K562 (cell line): ENCODE measurements around the gene RBM28. TPM values are rescaled to one million over a fixed set of nuclear protein-coding genes. Genes with fewer than 3 reads are reported as not detected.

ENCODE experiments used
- ATF2 ChIP-seq: sonication (generic); formaldehyde crosslinking; IDR thresholded peaks from 2 replicates; pipeline ENCODE4 v1.8.1; 2022; ENCODE audit warnings: missing genetic modification reagents
- ATF7 ChIP-seq: fragments of 450-650 bp; IDR thresholded peaks from 2 replicates; pipeline ENCODE4 v1.7.1; 2014; ENCODE audit warnings: mild to moderate bottlenecking, moderate library complexity
- CCAR2 ChIP-seq: fragments of 200-400 bp; formaldehyde crosslinking; IDR thresholded peaks from 2 replicates; pipeline ENCODE4 v1.6.1; 2017; ENCODE audit warnings: mild to moderate bottlenecking, low read depth, low read length
- CTBP1 ChIP-seq: fragments of 450-650 bp; IDR thresholded peaks from 2 replicates; pipeline ENCODE4 v1.6.1; 2016; ENCODE audit warnings: borderline replicate concordance
- ELF1 ChIP-seq: fragments of 200-800 bp; sonication (Bioruptor generic); IDR thresholded peaks from 2 replicates; pipeline ENCODE4 v1.6.1; 2016; ENCODE audit warnings: missing genetic modification characterization, missing compliant biosample characterization
- ETV5 ChIP-seq: sonication (generic); formaldehyde crosslinking; IDR thresholded peaks from 2 replicates; pipeline ENCODE4 v1.4.0; 2020; ENCODE audit warnings: low read depth, mild to moderate bottlenecking, missing genetic modification reagents
- HES1 ChIP-seq: fragments of 450-650 bp; IDR thresholded peaks from 2 replicates; pipeline ENCODE4 v1.6.1; 2016; ENCODE audit warnings: low read depth, mild to moderate bottlenecking, moderate library complexity
- KLF16 ChIP-seq: IDR thresholded peaks from 2 replicates; pipeline ENCODE4 v1.6.1; 2016; ENCODE audit warnings: antibody characterized with exemption
- MAZ ChIP-seq, 2 experiments: fragments of 450-650 bp in 1 of 2; sonication (generic) in 1 of 2; formaldehyde crosslinking; IDR thresholded peaks in 1 of 2; conservative IDR thresholded peaks in 1 of 2; 2 replicates each; pipeline versions ENCODE4 v1.4.0 to v1.5.0; 2020; ENCODE audit warnings: mild to moderate bottlenecking in 1 of 2, missing genetic modification reagents in 1 of 2
- MED1 ChIP-seq: sonication (generic); formaldehyde crosslinking; IDR thresholded peaks from 2 replicates; pipeline ENCODE4 v1.8.1; 2023; ENCODE audit warnings: missing genetic modification reagents, borderline replicate concordance
- MEF2D ChIP-seq: conservative IDR thresholded peaks from 2 replicates; pipeline ENCODE4 v1.6.1; 2016; ENCODE audit warnings: low read depth, missing genetic modification characterization, missing compliant biosample characterization
- MYNN ChIP-seq, 2 experiments: sonication (generic); formaldehyde crosslinking in 1 of 2; IDR thresholded peaks; 2 replicates each; pipeline versions ENCODE4 v1.5.0 to v1.6.1; 2016 to 2020; ENCODE audit warnings: antibody characterized with exemption in 1 of 2, missing genetic modification reagents in 1 of 2
- NFE2L1 ChIP-seq: fragments of 450-650 bp; IDR thresholded peaks from 2 replicates; pipeline ENCODE4 v1.6.1; 2016; ENCODE audit warnings: missing genetic modification characterization, low read depth, mild to moderate bottlenecking, missing compliant biosample characterization, moderate library complexity, borderline replicate concordance
- RBBP5 ChIP-seq: fragments of 200-600 bp; sonication (generic); IDR thresholded peaks from 2 replicates; pipeline ENCODE4 v1.6.1; 2012; ENCODE audit warnings: borderline replicate concordance, mild to moderate bottlenecking, low read length, control low read depth, inconsistent platforms; ENCODE audit not compliant: insufficient read depth, poor library complexity, severe bottlenecking
- RFX5 ChIP-seq: IDR thresholded peaks from 2 replicates; pipeline ENCODE4 v1.6.1; 2011; ENCODE audit warnings: low read depth, mild to moderate bottlenecking, improper control_type of control experiment, low read length
- SOX6 ChIP-seq: fragments of 450-650 bp; IDR thresholded peaks from 2 replicates; pipeline ENCODE4 v1.6.1; 2014; ENCODE audit warnings: mild to moderate bottlenecking
- SPI1 ChIP-seq: IDR thresholded peaks from 2 replicates; pipeline ENCODE4 v1.6.1; 2011; ENCODE audit warnings: low read depth, low read length, control low read depth, borderline replicate concordance
- TSC22D4 ChIP-seq: fragments of 450-650 bp; IDR thresholded peaks from 2 replicates; pipeline ENCODE4 v1.6.1; 2016; ENCODE audit warnings: missing genetic modification characterization, missing biosample characterization, control low read depth
- XRCC4 ChIP-seq: IDR thresholded peaks from one replicate; pipeline ENCODE4 v1.6.1; 2011; ENCODE audit not compliant: insufficient read depth, insufficient read length; ENCODE audit errors: extremely low read depth
- ZBTB33 ChIP-seq: sonication (generic); formaldehyde crosslinking; IDR thresholded peaks from 2 replicates; pipeline ENCODE4 v1.8.1; 2023; ENCODE audit warnings: mild to moderate bottlenecking, missing genetic modification reagents
- ZBTB43 ChIP-seq: sonication (generic); formaldehyde crosslinking; IDR thresholded peaks from 2 replicates; pipeline ENCODE4 v1.8.0; 2023; ENCODE audit warnings: mild to moderate bottlenecking, missing genetic modification reagents
- ZBTB7A ChIP-seq: IDR thresholded peaks from 2 replicates; pipeline ENCODE4 v1.6.1; 2011; ENCODE audit warnings: low read depth, mild to moderate bottlenecking, low read length, moderate library complexity, borderline replicate concordance; ENCODE audit not compliant: control insufficient read depth
- ZEB2 ChIP-seq: fragments of 450-650 bp; IDR thresholded peaks from 2 replicates; pipeline ENCODE4 v1.6.1; 2016
- ZNF324 ChIP-seq: fragments of 250-450 bp; sonication (Bioruptor Pico); IDR thresholded peaks from 2 replicates; pipeline ENCODE4 v1.4.0; 2020; ENCODE audit warnings: mild to moderate bottlenecking
- ZNF41 ChIP-seq: fragments of 250-450 bp; sonication (Bioruptor Pico); conservative IDR thresholded peaks from 2 replicates; pipeline ENCODE4 v1.4.0; 2020; ENCODE audit warnings: mild to moderate bottlenecking
- polyA plus RNA-seq, 8 experiments: library from polyadenylated mRNA; depleted of rRNA in 4 of 8; stranded (reverse) in 5 of 8; unstranded in 3 of 8; fragments of >200 nt; fragmentation: Nextera tagmentation in 2 of 8; fragmentation: Illumina TruSeq in 1 of 8; extraction: Ambion mirVana in 2 of 8; extraction: Trizol in 1 of 8; gene quantifications; 2 replicates each; pipeline versions ENCODE4 v1.2.1 to v1.2.3, GENCODE V29; 2011 to 2014; ENCODE audit warnings: inconsistent platforms in 1 of 8, missing spikeins in 1 of 8
- total RNA-seq, 7 experiments: library from RNA; depleted of rRNA in 6 of 7; stranded (reverse); fragments of >200 nt in 6 of 7; fragmentation: Illumina TruSeq in 2 of 7; extraction: Trizol in 2 of 7; gene quantifications; 2 replicates each; pipeline versions ENCODE4 v1.2.1 to v1.2.3, GENCODE V29; 2011 to 2021; ENCODE audit warnings: low replicate concordance in 1 of 7

RBM28 gene
- total and polyA plus RNA-seq, 9 of the 15 experiments (the other 6 are each of a cell fraction or from before 2014, with no cell fraction given) = 65.8 to 213 (median 138) TPM

- TF ChIP-seq ATF2 = no peak
- TF ChIP-seq ZBTB7A = peak; percentile 48; the same call in 1 of the 2 replicates
- peak; percentile 63; the same call in 1 of the 2 replicates for TF ChIP-seq SPI1
- no peak for TF ChIP-seq ELF1 (tag)
- no peak for TF ChIP-seq MEF2D (tag)
- TF ChIP-seq ZBTB43 (CRISPR knock-in tag) = no peak
- no peak for TF ChIP-seq MYNN (IDR thresholded peaks at IDR 0.05)
- no peak for TF ChIP-seq MYNN (CRISPR knock-in tag; IDR thresholded peaks at IDR 0.05)
- no peak for TF ChIP-seq ZNF41 (CRISPR knock-in tag)
- TF ChIP-seq ETV5 = no peak
- TF ChIP-seq ATF7 = no peak
- no peak for TF ChIP-seq ZBTB33 (CRISPR knock-in tag)
- TF ChIP-seq MAZ (CRISPR knock-in tag; conservative IDR thresholded peaks at IDR 0.05 in 1 of 2, IDR thresholded peaks at IDR 0.05 in 1 of 2) = peak in 1 of 2 experiments; percentile 32; a peak in 2 of 4 replicates
- no peak for TF ChIP-seq CTBP1
- no peak for TF ChIP-seq CCAR2
- TF ChIP-seq KLF16 = peak; percentile 72
- no peak for TF ChIP-seq RFX5
- TF ChIP-seq MED1 (CRISPR knock-in tag) = no peak
- no peak for TF ChIP-seq HES1
- TF ChIP-seq SOX6 = no peak
- TF ChIP-seq ZEB2 = no peak
- no peak for TF ChIP-seq TSC22D4 (tag)
- TF ChIP-seq ZNF324 (CRISPR knock-in tag) = no peak
- TF ChIP-seq NFE2L1 (tag) = no peak
- TF ChIP-seq XRCC4 = no peak
- no peak for TF ChIP-seq RBBP5
Observed at GRCh38 chr7:128381161-128381821, 37.6 kb upstream of the RBM28 start (continued).
